Amygdala (tissue), 56 donors: ENCODE results near the gene SLC9A9.
A peak's percentile ranks its signal among the peaks of the same experiment; 100 is the strongest.

Experiments used
- DNase-seq, 56 donors: peaks; one replicate each; lab custom pipeline; 2025; lab: John Stamatoyannopoulos, UW

The SLC9A9 gene

GRCh38 chr3:143384076-143384475, 464.2 kb downstream of the SLC9A9 start:
- DNase-seq: no peak

- no peak for DNase-seq
Observed at GRCh38 chr3:143383421-143383820, 464.8 kb downstream of the SLC9A9 start.

- DNase-seq: no peak
Observed at GRCh38 chr3:143382816-143383215, 465.5 kb downstream of the SLC9A9 start.

DNA sequence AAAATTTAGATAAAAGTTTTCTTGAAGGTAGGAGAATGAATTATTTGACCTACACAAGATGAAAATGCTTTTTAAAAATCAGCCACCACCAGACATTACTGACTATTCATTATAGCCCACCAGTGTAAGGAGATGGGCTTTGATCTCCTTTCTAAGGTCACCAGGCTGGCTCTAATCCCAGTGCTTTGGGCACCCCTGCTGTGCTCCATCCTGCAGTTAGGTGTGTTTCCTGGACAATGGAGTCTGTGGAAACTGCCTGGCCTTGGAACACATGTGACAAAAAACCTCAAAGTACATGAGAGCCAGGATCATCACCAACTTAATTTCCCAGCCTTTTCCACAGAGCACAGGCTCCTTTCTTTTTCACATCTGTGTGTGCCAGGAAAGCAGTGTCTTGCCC, 467.8 kb downstream of the SLC9A9 start:
- DNase-seq: no peak

DNA sequence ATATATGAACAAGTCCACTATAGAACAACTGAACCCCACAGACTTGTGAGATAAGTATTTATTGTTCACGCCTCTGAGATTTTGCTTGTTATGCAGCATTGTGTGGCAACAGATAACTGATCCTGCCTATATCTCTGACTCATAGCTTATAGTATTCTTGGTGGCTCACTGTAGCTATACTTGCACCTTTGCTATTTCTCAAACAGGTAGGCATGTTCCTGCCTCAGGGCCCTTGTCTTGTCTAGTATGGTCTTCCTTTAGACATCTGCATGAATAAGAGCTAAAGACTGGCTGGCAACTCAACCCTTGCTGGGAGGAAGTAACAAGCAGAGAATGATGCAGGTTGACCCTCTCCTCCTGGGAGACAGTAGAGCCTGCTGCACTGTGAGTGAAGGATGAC, 472.6 kb downstream of the SLC9A9 start:
- DNase-seq: no peak

DNA sequence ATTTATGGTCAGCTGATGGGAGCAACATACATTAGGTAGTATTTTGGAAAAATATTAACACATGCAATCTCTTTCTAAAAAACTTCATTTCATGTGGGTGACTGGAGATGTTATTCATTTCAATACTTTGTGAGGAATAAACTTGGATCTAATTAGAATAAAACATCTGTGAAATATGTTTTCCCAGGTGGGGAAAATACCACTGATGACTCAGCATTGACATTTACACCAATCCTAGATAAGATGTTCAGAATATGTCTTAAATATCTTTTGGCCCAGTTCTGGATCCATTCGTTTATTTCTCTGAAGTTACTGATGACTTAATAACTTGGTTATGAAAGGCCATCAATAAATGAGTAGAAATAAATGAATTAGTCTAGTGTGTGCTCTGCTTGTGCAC, 481.1 kb downstream of the SLC9A9 start:
- DNase-seq: no peak

DNA sequence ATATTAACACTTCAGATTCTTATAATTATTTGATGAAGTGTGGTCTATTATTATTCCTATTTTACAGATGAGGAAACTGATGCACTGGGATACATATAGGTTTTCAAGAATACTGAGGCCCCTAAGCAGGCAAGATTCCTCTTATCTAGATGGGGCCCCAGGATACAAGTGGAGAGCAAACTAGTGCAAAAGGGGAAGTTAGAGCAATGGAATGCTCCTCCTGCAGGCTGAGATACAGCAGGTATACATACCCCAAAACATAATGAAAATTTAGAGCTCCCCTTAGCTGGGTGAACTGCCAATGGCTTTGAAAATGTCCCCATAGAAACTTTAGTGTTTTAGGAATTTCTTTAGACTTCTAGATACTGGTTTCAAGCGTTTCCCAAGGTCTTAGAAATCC, 481.6 kb downstream of the SLC9A9 start:
- DNase-seq: no peak

- DNase-seq: no peak
Observed at GRCh38 chr3:143363949-143364348, 484.3 kb downstream of the SLC9A9 start.

- DNase-seq: no peak
Observed at GRCh38 chr3:143363276-143363675, 485.0 kb downstream of the SLC9A9 start.

DNA sequence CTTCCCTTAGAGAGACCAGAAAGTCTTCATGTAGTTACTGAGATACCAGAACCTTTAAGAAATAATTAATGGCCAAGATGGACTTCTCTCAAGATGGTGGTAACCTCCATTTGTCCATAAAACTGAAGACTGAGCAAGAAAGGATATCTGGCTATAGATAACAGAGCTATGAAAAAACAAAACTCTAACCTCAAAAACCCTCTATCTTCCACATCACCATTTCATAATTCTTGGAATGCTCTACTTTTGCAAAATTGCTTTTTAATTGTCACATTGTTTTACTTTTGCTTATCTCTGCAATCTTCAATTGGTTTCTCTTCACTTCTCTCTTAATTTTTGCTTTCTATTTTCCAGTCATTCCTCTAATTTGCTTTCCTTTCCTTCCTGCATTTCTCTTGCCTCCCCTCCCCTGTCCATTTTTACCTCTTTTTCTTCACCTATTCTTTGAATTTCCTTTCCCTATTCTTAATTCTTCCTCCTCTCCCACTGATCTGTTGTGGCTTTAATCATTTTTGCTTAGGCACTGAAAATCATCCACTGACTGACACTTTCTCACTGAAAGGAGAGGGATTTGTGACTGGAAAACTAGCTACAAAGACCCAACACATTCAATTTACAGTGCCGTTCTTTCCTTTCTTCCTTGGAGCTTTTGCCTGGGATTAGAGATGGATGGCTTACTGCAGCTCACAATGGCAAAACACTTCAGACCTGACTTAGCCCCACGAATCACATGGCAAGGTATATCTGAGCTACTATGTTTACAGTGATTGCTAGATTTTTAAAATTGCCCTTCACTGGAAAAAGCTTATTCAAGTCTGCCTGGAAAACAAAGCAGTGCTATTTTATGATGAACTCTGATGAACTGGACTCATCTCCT, 485.9 kb downstream of the SLC9A9 start:
- DNase-seq: no peak

DNA sequence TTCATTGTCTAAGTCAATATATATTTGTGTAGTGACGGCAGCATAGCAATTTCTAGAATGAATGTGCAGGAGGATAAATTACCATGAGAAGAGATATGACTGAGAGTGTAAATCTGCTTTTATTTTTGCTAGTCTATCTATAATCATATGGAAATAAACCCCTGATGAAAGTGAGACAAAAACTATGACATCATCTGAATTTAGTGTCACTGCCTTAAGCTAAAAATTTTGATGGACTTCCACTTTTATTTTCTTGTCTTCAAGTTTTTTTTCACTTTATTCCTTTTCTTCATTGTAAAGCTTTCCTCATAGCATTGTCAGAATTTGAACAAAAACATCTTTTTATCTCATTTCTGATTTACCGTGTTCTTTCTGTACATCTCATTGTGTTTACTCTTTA, 486.7 kb downstream of the SLC9A9 start:
- DNase-seq: no peak

- no peak for DNase-seq
Observed at GRCh38 chr3:143360244-143360643, 488.0 kb downstream of the SLC9A9 start.

GRCh38 chr3:143358793-143359491, 489.3 kb downstream of the SLC9A9 start:
- no peak for DNase-seq

GRCh38 chr3:143358155-143358792, 490.0 kb downstream of the SLC9A9 start:
- DNase-seq: no peak

DNA sequence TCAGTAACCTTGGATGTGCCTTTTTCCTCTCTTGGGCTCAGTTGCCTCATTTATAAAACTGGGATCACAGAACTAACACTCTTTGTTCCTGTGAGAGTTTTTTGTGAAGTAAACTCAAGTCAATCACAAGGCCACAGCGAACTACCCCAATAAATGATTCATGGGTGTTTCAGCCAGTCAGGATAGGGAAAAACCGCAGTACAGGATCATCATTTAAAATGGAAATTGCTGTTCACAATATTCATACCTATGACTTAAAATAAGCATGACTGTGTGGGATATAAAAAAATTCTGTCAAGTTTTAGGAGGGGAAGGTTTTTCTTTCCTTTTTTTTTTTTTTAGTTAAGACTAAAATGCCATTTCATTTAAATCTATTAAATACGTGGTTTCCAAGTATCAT, 490.6 kb downstream of the SLC9A9 start:
- DNase-seq: no peak

GRCh38 chr3:143356839-143357238, 491.4 kb downstream of the SLC9A9 start:
- DNase-seq: no peak

- no peak for DNase-seq
Observed at GRCh38 chr3:143354342-143354741, 493.9 kb downstream of the SLC9A9 start.

- peak in 1 of 56 donors; percentile 3 for DNase-seq
Observed at GRCh38 chr3:143352850-143353550, 495.3 kb downstream of the SLC9A9 start.

- no peak for DNase-seq
Observed at GRCh38 chr3:143351895-143352608, 496.2 kb downstream of the SLC9A9 start.

DNA sequence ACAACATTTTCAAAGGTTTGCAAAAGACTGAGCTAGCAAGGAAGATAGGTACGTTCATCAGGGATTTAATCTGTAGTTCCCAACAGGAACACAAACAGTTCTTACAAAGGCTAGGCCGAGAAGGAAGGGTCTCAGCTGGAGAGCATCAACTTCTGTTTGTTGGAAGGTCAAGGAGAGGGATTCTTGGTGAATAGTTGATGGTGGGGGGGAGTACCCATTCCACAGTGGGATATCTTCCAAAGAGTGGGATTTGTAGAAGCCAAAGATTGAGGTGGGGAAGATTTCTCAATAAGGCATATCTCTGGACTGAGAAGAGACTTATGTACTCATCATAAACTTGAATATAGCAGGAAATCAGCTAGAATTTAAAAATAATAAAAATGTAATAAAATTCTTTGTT, 496.9 kb downstream of the SLC9A9 start:
- DNase-seq: no peak
